ENCODE results near the gene YDJC. TPM values are rescaled to one million over a fixed set of nuclear protein-coding genes. Genes with fewer than 3 reads are reported as not detected.

The YDJC gene
- total RNA-seq, 4 donors from 2014 or later: 10.9 to 42.5 (median 16.0) TPM

DNA sequence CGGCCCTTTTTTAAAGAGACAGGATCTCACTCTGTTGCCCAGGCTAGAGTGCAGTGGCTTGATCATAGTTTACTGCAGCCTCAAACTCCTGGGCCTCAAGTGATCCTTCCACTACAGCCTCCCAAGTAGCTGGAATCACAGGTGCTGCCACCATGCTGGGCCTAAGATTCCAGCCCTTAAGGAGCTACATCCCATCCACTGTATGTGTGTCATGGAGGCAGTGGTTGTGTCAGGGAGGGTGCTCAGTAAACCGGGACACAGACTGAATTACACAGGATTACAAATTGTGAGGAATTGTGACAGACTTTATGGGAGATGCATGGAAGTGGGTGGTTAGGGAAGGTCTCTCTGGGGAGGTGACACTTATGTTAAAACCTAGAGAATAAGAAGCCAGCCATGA lies 33.9 kb upstream of the YDJC start:
- DNase-seq: no peak
- no peak overlapping the region for H3K4me3 ChIP-seq
- intact Hi-C loops (cut with DNase I; ENCODE audit: low total_unique reads): no loop called here
- H3K36me3 ChIP-seq: no peaks in the 10 kb centered on the region
- no peak overlapping the region for H3K27ac ChIP-seq
- H3K27me3 ChIP-seq: no peaks in the 10 kb centered on the region
- TF ChIP-seq CTCF (IDR thresholded peaks at IDR 0.05) (no peak), POLR2A (IDR thresholded peaks at IDR 0.05) (no peak)
- H3K4me1 ChIP-seq: no peaks in the 10 kb centered on the region
- H3K9me3 ChIP-seq: no peaks in the 10 kb centered on the region

GRCh38 chr22:21661991-21662390 lies 32.2 kb upstream of the YDJC start:
- intact Hi-C loops (cut with DNase I; ENCODE audit: low total_unique reads): no loop called here
- DNase-seq: no peak
- H3K27ac ChIP-seq: no peak overlapping the region

GRCh38 chr22:21660904-21661303 lies 31.1 kb upstream of the YDJC start:
- TF ChIP-seq CTCF (IDR thresholded peaks at IDR 0.05): no peak
- no peak for TF ChIP-seq POLR2A (IDR thresholded peaks at IDR 0.05)

More at GRCh38 chr22:21661991-21662390, 32.2 kb upstream of the YDJC start:
- TF ChIP-seq CTCF (IDR thresholded peaks at IDR 0.05): no peak
- no peak for TF ChIP-seq POLR2A (IDR thresholded peaks at IDR 0.05)
- H3K27me3 ChIP-seq: peaks cover 0 to 8% of the 10 kb centered on the region in 2 donors
- H3K36me3 ChIP-seq: no peaks in the 10 kb centered on the region
- H3K9me3 ChIP-seq: no peaks in the 10 kb centered on the region
- H3K4me3 ChIP-seq: no peak overlapping the region
- H3K4me1 ChIP-seq: no peaks in the 10 kb centered on the region

GRCh38 chr22:21659864-21660525 lies 30.2 kb upstream of the YDJC start:
- H3K27ac ChIP-seq: no peak overlapping the region
- H3K4me1 ChIP-seq: no peaks in the 10 kb centered on the region
- intact Hi-C loops (cut with DNase I; ENCODE audit: low total_unique reads): no loop called here
- no peak for DNase-seq
- H3K4me3 ChIP-seq: no peak overlapping the region
- no peak for TF ChIP-seq CTCF (IDR thresholded peaks at IDR 0.05)
- TF ChIP-seq POLR2A (IDR thresholded peaks at IDR 0.05): no peak
- H3K27me3 ChIP-seq: peaks cover 0 to 8% of the 10 kb centered on the region in 2 donors
- no peaks in the 10 kb centered on the region for H3K9me3 ChIP-seq
- no peaks in the 10 kb centered on the region for H3K36me3 ChIP-seq

More at GRCh38 chr22:21660904-21661303, 31.1 kb upstream of the YDJC start:
- intact Hi-C loops (cut with DNase I; ENCODE audit: low total_unique reads): no loop called here
- Histone ChIP-seq H3K4me1 (no peaks in the 10 kb centered on the region), H3K4me3 (no peak overlapping the region), H3K9me3 (no peaks in the 10 kb centered on the region), H3K36me3 (no peaks in the 10 kb centered on the region), H3K27me3 (peaks cover 0 to 8% of the 10 kb centered on the region in 2 donors), H3K27ac (no peak overlapping the region)
- DNase-seq: no peak

- Histone ChIP-seq H3K4me1 (no peaks in the 10 kb centered on the region), H3K9me3 (no peaks in the 10 kb centered on the region), H3K27ac (no peak overlapping the region), H3K27me3 (peaks cover 0 to 8% of the 10 kb centered on the region in 2 donors), H3K4me3 (peak overlapping the region; percentile 23 to 24), H3K36me3 (no peaks in the 10 kb centered on the region)
- TF ChIP-seq POLR2A (IDR thresholded peaks at IDR 0.05) (peak in 1 of 2 donors; percentile 16), CTCF (IDR thresholded peaks at IDR 0.05) (no peak)
- intact Hi-C loops (cut with DNase I; ENCODE audit: low total_unique reads): no loop called here
- no peak for DNase-seq
These were observed 27.7 kb upstream of the YDJC start for GRCh38 chr22:21657360-21658032.

Data from uterus (tissue), 4 donors.